SKM-1 (cell line): ENCODE results near the gene ERCC6L2.

Source experiments
- DNase-seq: peaks from one replicate; lab custom pipeline; 2025; ENCODE audit not compliant: unreplicated experiment; lab: John Stamatoyannopoulos, UW

The ERCC6L2 gene

DNA sequence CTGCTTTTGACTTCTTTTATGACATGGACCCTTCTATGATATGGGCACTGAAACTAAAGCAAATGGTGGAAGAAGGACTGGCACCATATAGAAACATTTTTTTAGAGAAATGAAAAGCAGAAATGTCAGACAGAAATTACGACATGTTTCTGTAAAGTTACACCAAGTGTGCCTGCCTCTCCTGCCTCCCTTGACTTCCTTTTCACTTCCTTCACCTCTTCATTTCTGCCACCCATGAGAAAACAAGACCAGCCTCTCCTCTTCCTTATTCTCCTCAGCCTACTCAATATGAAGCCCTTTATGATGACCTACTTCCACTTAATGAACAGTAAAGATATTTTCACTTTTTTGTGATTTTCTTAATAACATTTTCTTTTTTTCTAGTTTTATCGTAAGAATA, 44.5 kb downstream of the ERCC6L2 start:
- DNase-seq, result peak; percentile 51

GRCh38 chr9:95923794-95924193, 48.3 kb downstream of the ERCC6L2 start:
- DNase-seq, result no peak

- no peak for DNase-seq
These were observed 49.5 kb downstream of the ERCC6L2 start for GRCh38 chr9:95924987-95925386.

- no peak for DNase-seq
These were observed 51.9 kb downstream of the ERCC6L2 start for GRCh38 chr9:95927271-95928004.

- no peak for DNase-seq
These were observed 54.8 kb downstream of the ERCC6L2 start for GRCh38 chr9:95930277-95930676.

DNA sequence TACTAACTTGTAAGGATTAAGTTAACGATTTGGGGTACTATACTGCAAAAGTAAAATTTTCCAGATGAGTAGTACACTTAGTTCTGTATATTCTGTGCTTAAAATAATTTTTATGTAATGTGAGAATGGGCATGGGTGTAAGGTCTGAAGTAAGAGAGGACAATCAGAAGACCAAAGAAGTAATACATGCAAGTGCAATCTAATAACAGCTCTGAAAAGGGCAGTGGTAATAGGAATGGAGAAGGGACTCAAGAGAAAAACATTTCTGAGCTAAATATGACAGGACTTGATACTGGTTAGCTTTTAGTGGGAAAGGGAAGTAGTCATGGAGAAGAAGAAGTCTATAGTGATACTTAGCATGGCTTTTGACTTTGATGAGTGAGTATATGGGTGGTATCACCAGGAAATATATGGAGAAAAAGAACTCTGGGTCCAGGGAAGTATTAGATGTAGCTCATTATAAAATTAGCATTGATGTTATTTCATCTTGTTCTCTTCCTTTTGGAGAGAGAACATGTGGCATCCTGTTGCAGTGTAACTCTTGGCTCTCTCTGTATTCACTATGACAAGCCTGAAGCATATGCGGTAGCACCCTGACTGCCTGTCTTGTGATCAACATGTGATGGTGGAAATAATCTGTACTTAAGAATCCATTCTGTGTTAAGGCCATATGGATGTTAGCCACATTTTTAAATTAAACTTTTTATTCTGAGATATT, 60.5 kb downstream of the ERCC6L2 start:
- DNase-seq, result no peak

GRCh38 chr9:95936579-95937075, 61.1 kb downstream of the ERCC6L2 start:
- no peak for DNase-seq

DNA sequence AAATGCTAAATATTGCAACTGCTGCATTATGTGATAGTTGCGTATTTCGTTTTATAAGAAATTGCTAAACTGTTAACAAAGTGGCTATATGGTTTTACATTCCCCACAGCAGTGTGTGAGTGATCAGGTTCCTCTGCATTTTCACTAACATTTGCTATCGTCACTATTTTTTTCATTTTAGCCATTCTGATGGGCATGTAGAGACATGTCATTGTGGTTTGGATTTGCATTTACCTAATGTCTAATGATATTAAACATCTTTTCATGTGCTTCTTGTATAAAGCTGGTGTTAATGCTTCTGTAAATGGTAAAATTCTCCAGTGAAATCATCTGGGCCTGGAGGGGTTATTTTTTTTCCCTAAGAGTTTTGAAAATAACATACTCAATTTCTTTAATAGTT, 61.6 kb downstream of the ERCC6L2 start:
- DNase-seq, result no peak

- DNase-seq, result no peak
These were observed 63.2 kb downstream of the ERCC6L2 start for GRCh38 chr9:95938724-95939123.

DNA sequence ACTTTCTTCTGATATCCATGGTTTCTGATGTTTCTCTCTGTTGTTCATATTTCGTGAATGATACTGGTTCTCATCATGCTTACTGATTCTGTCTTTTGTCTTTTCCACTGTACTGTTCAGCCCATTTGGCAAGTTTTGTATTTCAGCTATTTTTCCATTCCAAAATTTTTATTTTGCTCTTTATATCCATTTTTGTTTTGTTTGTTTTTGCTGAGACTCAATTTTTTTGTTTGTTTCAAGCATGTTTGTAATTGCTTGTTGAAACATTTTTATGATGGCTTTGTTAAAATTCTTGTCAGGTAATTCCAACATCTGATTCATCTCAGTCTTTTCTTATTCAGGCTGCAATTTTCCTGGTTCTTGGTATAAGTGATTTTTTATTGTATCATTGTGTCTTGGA, 64.0 kb downstream of the ERCC6L2 start:
- DNase-seq, result no peak

GRCh38 chr9:95940265-95940664, 64.8 kb downstream of the ERCC6L2 start:
- DNase-seq, result no peak

DNA sequence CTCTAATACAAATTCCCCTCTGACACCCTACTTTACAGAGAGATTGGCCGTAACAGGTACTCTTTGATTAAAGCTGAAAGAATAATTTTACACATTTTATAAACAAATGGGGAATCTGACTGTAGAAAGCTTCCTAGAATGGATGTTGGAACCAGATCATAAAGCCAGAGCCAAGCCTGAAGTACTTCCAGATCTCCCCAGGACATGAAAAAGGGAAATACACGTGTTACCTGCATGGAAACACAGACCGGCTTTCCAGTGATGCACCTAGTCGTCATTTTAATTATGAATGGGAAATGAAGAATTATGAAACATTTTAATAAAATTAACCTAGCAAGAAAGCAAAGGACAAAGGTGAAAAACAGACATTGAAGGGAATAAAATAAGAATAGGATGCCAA, 66.5 kb downstream of the ERCC6L2 start:
- no peak for DNase-seq

- DNase-seq, result no peak
These were observed 71.6 kb downstream of the ERCC6L2 start for GRCh38 chr9:95947118-95947517.

DNA sequence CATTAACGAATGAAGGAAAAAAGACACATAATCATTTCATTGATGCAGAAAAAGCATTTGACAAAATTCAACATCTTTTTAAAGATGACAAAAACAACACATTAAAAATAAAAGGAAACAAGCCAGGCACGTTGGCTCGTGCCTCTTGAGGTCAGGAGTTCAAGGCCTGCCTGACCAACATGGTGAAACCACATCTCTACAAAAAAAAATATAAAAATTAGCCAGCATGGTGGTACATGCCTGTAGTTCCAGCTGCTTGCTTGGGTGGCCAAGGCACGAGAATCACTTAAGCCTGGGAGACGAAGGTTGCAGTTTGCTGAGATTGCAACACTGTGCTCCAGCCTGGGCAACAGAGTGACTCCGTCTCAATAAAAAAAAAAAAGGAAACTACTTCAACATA, 77.0 kb downstream of the ERCC6L2 start:
- DNase-seq, result no peak

DNA sequence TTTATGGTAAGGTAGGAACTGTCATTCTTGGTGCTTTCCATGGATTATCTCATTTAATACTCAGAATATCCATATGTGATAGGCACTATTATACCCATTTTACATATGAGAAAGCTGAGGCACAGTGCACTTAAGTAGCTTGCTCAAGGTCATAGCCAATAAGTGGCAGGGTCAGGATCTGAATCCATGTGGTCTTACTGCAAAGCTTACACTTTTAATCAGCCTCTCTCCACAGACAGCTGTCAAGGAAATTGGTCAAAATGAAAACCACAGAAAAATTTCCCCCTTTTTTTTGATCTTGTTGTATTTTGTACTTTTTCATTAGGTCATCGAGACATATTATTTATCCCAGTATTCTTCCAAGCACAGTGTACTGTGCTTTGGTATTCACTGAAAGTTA, 78.5 kb downstream of the ERCC6L2 start:
- no peak for DNase-seq

DNA sequence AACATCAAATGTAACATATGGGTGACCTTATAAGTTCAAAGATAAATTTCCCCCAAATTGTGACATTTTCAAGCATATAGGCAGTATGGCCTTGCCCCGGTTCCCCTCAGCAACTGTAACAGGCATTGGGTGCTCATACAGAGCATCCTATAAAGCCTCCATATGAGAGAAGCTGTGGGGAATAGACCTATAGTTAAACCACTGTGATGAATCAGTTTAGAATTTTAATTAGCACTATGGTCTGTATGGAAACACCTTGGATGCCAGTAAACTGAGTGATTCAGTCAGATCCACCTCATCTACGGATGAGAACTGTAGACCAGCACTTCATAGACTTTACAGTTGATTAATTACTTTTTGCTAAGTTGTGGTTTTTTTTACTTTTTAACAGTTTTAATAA, 79.4 kb downstream of the ERCC6L2 start:
- no peak for DNase-seq

DNA sequence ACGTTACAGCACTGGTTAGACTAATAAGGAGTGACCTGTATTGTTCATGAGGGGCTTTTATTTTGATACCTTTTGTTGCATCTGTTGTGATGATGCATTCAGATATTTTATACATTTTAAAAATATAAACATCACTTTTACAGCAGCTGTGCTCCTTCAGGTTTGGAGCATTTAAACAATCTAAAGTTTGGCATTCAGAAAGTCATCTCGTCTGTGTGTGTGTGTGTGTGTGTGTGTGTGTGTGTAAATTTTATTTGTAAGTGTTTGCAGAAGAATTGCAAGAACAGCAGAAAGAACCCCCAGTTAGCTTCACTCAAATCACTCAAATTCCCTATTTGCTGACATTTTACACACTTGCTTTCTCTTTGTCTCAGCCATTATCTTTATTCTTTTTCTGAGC, 87.4 kb downstream of the ERCC6L2 start:
- no peak for DNase-seq

- DNase-seq, result no peak
These were observed 88.2 kb downstream of the ERCC6L2 start for GRCh38 chr9:95963659-95964058.

DNA sequence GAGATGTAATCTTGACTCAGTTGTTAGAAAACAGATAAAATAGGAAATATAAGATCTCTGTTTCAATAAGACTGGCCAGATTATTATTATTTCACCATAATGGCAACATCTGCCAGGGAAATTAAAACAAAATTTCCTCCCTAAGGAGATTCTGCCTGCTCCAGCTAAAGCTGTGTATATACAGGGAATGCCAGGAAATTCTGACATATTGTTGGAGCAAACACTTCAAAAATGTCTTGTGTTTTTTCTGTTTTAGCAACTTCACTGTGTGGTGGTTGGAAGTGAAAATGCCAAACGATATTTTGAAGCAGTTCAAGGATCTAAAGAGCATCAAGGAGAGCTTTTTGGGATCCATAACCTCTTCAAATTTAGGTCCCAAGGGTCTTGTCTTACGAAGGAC, 90.8 kb downstream of the ERCC6L2 start:
- no peak for DNase-seq

- no peak for DNase-seq
These were observed 94.8 kb downstream of the ERCC6L2 start for GRCh38 chr9:95970317-95970716.

DNA sequence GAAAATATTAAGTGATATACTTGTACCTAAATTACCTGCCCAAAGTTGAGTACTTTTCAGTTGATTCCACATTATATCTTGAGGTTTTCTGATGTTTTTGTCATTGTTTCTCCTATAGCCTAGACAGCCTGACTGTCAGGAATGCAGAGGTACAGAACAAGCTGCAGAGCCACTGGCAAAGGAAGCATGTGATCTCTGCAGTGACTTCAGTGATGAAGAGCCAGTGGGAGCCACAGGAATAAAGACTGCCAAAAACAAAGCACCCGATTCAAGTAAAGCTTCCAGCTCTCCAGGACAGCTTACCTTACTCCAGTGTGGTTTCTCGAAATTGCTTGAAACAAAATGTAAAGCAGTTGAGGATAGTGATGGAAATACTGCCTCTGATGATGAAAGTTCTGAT, 96.3 kb downstream of the ERCC6L2 start:
- no peak for DNase-seq

- DNase-seq, result no peak
These were observed 98.9 kb downstream of the ERCC6L2 start for GRCh38 chr9:95974389-95974788.

GRCh38 chr9:95977371-95977770, 101.9 kb downstream of the ERCC6L2 start:
- no peak for DNase-seq
